ENCODE results near the gene TUT7.
"Not testable (repeated sequence)": the region's sequence is repeated elsewhere in the genome, so short reads cannot be mapped to it uniquely, and the experiment has no call there.

The TUT7 gene, protein sequence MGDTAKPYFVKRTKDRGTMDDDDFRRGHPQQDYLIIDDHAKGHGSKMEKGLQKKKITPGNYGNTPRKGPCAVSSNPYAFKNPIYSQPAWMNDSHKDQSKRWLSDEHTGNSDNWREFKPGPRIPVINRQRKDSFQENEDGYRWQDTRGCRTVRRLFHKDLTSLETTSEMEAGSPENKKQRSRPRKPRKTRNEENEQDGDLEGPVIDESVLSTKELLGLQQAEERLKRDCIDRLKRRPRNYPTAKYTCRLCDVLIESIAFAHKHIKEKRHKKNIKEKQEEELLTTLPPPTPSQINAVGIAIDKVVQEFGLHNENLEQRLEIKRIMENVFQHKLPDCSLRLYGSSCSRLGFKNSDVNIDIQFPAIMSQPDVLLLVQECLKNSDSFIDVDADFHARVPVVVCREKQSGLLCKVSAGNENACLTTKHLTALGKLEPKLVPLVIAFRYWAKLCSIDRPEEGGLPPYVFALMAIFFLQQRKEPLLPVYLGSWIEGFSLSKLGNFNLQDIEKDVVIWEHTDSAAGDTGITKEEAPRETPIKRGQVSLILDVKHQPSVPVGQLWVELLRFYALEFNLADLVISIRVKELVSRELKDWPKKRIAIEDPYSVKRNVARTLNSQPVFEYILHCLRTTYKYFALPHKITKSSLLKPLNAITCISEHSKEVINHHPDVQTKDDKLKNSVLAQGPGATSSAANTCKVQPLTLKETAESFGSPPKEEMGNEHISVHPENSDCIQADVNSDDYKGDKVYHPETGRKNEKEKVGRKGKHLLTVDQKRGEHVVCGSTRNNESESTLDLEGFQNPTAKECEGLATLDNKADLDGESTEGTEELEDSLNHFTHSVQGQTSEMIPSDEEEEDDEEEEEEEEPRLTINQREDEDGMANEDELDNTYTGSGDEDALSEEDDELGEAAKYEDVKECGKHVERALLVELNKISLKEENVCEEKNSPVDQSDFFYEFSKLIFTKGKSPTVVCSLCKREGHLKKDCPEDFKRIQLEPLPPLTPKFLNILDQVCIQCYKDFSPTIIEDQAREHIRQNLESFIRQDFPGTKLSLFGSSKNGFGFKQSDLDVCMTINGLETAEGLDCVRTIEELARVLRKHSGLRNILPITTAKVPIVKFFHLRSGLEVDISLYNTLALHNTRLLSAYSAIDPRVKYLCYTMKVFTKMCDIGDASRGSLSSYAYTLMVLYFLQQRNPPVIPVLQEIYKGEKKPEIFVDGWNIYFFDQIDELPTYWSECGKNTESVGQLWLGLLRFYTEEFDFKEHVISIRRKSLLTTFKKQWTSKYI (N-terminal part only)

DNA sequence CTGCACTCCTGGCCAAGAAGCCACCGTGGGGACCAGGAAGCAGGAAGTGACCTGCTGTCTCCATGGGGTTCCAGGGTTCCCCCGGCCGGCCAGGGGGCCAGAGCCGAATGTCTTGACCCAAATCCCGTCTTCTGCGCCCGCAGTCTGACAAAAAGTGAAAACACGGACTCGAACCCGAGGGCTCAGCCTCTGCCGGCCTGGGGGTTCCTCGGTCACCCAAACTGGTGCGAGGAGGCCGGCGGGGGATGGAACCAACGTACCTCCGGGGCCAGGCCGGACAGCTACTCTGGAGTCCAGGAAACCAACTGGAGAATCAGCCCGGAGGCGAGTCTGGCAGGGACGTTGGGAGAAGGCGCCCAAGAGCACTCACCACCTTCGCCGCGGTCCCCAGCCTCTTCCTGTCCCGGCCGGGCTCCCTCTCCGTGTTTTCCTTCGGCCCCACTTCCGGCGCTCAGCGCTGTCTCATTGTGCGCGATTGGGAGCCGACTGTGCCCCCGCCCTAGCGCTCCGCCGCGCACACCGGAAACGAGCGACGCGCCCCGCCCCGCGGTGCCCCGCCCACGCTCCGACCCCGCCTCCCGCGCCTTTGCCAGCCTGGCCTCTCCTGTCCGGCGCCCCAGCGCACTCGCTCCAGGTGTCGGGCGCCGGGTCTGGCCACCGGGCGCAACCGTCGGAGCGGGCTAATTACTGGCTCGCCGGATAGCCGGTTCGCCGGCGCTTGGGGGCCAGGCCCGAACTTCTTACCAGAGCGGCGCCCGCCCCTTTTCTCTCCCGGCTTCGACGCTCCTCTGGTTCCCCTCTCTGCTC lies at the start of gene TUT7:
TUT7 (minus strand) TSS at position 400 of the 807 bp plus-strand sequence. CDS start 1,211 bp downstream, outside the sequence.
- DNase-seq (ENCODE audit: low spot score): peak; percentile 89

DNA sequence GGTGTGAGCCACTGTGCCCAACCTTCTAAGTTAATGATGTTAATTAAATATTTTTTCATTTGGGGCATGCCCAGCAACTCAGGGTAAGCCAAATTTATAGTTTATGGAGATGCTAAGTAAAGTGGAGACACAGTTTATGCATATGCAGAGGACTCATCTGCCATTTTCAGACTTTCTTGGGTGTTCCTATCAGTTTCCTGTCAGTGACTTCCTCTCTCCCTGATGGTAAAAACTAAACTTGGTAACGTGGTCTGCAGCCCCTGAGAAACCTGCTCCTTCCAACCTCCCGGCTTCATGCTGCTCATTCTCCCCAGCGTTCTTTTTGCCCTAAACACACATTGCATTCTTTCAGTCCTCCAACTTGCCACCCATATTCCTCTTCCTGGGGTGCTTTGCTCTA lies 48.4 kb upstream of the TUT7 start:
- no peak for DNase-seq (ENCODE audit: low spot score)

DNA sequence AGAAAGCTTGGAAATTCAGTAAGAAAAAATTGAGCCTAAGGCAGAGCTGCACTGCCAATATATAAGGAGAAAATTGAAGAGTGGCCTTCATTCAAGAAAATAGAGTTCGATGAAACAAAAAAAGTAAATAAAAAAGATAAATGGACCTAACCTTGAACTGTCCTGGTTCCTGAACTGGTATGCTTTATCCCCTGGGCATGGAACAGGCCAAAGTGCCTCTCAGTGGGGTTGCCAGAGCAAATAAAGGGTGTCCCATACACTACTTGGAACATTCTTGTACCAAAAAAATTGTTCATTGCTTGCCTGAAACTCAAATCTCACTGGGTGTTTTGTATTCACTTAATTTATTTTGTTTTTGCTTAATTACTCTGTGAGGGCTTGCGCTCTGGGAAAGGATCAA lies 42.2 kb upstream of the TUT7 start:
- DNase-seq (ENCODE audit: low spot score): no peak

DNA sequence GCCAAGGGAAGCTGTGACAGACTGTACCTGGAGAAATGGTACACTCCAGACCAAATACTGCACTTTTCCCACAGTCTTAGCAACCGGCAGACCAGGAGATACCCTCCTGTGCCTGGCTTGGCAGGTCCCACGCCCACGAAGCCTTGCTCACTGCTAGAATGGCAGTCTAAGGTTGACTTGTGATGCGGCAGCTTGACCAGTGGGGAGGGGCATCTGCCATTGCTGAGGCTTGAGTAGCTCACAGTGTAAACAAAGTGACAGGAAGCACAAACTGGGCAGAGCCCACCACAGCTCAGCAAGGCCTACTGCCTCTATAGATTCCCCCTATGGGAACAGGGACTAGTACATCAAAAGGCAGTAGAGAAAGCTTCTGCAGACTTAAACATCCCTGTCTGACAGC lies 36.0 kb upstream of the TUT7 start:
- DNase-seq (ENCODE audit: low spot score): not testable (repeated sequence)

DNA sequence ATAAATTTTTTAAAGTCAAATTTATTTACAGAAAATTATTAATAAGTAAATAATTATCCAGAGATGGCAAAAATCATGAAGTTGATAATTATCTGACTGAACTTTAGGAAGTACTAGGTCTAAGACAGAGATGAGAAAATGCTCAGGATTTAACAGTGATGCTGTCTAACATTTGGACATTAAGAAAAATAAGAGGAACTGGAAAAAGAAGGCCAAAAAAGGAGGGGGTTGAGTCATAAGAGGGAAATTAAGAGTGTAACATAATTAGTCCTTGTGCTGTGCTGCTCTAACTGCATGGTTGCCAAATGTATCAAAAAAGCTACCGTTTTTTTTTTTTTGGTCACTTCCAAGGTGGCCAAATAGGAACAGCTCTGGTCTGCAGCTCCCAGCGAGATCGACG lies 35.4 kb upstream of the TUT7 start:
- no peak for DNase-seq (ENCODE audit: low spot score)

DNA sequence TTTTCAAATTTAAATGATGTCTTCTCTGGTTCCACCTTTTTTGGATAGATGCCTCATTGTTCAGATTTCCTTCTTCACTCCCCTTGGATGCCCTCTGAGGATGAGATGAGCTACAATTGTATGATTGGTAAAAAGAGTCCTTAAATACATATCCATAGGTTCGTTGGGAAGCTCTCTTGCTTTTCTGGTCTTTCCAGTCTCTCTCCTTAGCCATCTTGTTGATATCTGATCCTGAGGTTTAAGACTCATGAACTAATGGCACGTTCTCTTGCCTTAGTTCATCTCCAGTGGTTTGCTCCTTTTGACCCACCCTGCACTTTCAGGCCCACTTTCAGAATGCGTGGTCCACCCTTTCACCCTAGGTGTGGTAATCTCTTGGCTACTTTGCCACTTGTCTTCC lies 33.2 kb upstream of the TUT7 start:
- no peak for DNase-seq (ENCODE audit: low spot score)

DNA sequence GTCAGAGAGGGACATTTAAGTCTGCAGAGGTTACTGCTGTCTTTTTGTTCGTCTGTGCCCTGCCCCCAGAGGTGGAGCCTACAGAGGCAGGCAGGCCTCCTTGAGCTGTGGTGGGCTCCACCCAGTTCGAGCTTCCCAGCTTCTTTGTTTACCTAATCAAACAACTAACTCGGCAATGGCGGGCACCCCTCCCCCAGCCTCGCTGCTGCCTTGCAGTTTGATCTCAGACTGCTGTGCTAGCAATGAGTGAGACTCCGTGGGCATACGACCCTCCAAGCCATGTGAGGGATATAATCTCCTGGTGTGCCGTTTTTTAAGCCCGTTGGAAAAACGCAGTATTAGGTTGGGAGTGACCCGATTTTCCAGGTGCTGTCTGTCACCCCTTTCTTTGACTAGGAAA lies 28.8 kb upstream of the TUT7 start:
- not testable (repeated sequence) for DNase-seq (ENCODE audit: low spot score)

DNA sequence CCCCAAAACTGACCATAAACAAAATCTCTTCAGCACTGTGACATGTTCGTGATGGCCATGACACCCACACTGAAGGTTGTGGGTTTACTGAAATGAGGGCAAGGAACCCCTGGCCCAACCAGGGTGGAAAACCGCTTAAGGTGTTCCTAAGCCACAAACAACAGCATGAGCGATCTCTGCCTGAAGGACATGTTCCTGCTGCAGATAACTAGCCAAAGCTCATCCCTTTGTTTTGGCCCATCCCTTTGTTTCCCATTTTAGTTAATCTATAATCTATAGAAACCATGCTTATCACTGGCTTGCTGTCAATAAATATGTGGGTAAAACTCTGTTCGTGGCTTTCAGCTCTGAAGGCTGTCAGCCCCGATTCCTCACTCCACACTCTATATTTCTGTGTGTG lies 21.8 kb upstream of the TUT7 start:
- no peak for DNase-seq (ENCODE audit: low spot score)

DNA sequence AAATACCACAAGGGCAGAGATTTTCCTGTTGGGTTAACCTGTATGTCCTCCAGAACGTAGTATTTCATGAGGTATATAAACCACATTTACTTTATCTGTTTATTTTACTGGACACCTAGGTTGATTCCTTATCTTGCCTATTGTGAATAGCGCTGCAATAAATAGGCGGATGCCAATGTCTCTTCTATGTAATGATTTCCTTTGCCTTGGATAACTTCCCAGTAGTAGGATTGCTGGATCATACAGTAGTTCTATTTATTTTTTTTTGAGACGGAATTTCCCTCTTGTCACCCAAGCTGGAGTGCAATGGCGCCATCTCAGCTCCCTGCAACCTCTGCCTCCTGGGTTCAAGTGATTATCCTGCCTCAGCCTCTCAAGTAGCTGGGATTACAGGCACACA lies 15.6 kb upstream of the TUT7 start:
- no peak for DNase-seq (ENCODE audit: low spot score)

DNA sequence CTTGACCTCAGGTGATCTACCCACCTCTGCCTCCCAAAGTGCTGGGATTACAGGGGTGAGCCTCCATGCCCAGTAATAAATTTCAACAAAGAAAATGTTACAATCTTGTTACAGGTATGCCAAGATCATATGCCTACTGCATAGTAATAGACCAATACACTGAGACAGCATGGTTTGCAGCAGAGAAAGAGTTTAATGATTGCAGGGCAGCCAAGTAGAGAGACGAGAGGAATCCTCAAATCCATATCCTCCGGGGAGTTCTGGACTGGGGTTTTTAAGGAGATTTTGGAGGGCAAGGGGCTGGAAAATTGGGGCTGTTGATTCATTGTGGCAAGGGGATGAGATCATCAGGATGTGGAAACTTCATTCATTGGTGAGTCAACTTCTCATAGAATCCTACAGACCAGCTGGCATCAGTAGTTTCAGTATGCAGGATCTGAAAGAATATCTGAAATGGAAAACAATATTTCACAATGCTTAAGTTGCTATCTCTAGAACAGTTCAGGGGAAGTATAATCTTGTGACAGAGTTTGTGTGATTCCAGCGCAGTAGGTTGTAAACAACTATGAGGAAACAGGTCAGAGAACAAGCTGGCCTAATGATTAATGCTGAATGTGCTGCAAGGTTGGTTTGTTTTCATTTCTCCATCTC lies 14.8 kb upstream of the TUT7 start:
- DNase-seq (ENCODE audit: low spot score): no peak

DNA sequence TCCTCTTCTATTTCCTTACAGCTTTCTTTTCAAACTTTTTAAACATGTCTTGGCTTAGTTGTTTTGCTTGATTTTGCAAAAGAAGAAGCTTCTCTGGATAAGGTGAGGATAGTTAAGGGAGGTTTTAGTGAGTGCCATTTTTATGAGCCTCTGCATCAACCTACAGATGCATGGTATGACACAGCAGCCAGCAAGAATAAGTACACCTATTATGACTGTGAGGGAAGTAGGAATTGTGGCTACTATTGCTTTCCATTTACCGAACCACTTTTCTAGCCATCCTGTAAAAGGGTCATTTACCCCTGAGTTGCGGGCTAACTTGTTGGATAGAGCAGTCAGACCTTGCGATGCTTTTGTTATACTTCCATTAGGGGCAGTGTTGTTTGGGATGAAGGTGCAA lies 7.0 kb upstream of the TUT7 start:
- no peak for DNase-seq (ENCODE audit: low spot score)

DNA sequence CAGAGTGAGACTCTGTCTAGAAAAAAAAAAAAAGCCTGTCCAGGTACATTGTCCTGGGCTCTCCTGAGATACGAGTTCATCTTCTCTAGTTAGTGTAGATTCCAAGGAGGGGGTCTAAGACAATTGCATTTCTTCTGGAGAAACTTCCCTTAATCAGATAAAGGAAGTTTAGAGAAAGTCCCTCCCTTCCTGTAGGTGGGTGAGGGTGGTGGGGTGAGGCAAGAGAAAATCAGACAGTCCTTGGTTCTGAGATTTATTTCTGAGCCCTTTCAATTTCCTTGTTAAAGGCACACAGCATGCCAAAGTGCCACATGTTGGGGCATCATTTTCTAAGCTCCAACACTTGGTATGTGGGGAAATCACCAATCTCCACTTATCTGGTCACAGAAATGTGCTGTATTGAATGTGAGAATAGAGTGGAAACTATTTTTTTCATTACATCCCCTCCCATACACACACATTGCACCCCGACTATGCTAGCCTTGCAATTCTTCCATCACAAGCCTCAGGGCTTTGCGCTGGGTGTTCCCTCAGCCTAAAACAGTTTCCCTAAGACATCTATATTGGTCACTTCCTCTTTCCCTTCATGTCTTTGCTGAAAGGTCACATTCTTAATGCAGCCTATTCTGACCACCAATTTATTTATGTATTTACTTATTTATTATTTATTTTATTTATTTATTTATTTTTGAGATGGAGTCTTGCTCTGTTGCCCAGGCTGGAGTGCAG lies 5.1 kb upstream of the TUT7 start:
- no peak for DNase-seq (ENCODE audit: low spot score)

DNA sequence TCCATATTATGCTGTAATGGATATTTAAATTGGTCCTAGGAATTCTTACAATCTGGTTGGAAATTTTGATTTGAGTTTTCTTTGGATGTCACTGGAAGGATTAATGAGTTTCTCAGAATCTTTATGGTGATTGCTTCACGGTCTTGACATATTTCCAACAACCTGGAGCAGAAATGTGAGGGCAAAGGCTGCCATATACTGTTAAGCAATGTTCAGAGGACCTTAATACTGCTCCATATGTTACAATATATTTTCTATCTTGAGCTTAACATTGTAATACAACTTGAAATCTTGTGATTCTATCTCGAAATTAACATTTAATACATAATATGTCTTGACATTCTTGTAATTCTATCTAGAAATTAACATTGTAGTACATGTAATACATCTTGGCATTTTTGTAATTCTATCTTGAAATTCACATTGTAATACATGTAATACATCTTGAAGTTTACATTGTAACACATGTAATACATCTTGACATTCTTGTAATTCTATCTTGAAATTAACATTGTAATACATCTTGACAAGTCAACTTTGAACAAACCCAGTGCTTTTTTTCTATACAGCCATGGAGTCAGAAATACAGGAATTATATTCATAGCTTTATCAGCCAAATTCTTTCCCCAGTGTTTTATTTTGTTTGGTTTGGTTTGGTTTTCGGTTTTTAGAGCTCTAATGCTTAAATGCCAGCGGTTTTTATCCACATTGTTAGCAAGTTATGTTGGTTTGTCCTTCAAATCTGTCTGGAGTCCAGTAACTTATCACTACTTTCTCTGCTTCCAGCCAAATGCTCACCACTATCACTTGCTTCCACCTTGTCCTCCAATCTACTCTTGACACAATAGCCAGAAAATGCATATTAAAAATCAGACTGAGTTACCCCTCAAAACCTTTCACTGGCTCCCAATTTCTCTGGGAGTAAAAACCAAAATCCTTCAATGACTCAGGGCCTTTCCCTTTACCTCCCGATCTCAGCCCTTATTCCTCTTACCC lies 3.0 kb upstream of the TUT7 start:
- no peak for DNase-seq (ENCODE audit: low spot score)

DNA sequence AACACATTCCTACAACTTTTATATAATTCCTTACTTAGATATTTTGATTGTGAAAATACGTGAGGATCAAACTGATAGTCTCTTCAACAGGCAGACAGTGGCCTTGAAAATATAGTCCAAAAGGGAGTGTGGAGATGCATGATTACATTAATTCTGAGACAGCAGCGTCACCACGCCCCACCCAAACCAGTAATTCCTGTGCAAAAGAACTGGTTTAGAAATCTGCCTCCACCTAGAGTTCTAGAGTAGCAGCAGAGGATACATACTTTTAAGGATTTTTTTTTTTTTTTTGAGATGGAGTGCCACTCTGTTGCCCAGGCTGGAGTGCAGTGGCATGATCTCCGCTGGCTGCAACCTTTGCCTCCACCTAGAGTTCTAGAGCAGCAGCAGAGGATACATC lies 1.6 kb upstream of the TUT7 start:
- DNase-seq (ENCODE audit: low spot score): no peak

DNA sequence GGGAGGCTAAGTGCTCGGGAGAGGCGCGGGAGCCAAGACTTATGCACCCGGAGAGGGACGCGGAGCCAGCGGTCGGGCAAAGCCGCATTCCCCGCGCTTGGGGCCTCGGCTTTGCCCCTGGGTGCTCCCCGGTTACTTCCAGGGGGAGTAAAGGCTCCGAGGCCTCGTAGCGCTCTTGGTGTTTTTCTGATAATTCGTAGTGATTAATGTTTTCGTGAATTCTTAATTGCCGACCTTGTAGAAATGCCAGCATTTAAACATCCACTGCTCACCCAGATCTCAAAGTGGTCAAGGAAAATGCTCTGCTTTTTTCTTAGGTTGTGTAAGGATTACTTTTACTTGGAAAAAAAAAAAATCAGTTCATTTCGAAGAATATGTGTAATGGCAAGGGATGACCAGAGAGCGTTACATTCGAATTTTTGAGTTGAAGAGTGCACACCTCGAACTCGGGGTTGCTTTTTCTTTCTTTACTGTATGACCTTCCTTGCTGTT lies 654 bp upstream of the TUT7 start:
- DNase-seq (ENCODE audit: low spot score): no peak

DNA sequence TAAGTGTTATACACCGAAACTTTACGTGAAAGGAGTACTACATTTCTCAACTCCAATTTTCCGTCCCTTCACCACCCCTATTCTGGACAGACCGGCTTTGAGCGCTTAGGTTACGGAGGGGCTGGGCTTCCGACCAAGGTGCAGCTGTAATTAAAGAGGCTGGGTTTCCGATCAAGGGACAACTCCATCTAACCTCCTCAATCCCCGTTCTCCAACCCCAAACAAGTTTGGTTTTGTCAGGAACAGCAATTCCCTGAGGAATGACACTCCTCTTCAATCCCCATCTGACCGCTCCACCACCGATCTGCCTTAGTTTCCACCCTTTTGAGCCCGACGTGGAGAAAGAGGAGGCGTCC lies 577 bp downstream of the TUT7 start:
- peak; percentile 8 for DNase-seq (ENCODE audit: low spot score)

DNA sequence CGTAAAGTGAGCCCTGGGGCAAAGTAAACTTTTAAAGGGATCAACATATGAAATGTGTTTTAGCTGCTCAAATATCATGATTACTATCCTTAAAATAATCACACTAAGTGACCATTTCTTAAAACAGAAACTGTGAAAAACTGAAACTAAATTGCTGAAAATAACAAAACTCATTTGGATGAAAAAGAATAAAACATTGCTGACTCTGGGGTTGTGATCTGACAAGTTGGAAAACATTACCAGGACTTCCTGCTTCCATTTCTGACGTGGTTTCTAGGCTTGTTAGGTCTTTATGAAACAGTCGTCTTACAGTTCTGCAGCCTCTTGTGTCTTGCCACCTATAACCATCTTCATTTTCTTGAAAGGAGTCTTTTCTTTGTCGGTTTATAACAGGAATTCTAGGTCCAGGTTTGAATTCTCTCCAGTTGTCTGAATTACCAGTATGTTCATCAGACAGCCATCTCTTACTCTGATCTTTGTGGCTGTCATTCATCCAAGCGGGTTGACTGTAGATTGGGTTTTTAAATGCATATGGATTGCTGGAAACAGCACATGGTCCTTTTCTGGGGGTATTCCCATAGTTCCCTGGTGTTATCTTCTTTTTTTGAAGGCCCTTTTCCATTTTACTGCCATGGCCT lies 1.7 kb downstream of the TUT7 start:
- peak; percentile 25 for DNase-seq (ENCODE audit: low spot score)

DNA sequence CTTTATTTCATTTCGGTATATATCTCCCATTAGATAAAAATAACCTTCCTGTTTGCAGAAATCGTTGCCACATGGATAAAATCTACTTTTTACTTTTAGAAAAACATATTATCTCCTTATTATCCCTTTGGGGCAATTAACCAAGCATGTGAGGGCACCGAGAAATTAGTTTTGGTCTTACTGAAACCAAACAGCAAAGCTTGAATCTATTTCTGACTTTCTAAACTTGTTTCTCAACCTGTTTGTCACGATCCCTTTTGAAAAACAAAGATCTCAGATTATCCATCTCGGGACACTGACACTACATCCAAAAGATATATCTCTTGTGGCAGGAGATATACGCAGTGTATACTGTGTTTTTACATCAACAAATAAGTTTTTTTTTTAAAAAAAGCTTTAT lies 2.3 kb downstream of the TUT7 start:
- DNase-seq (ENCODE audit: low spot score): no peak

All from CD4-positive, alpha-beta T cell treated with Interleukin-6 at 100 ng/mL for 8 hours (primary cell).